GM21367 (cell line): ENCODE measurements around the gene LACTB.
"Not testable (repeated sequence)": the region's sequence is repeated elsewhere in the genome, so short reads cannot be mapped to it uniquely, and the experiment has no call there.

Experiments used
- ATAC-seq: cut with Tn5 transposase; IDR thresholded peaks from one replicate; pipeline ENCODE4 v1.9.1; 2021; ENCODE audit not compliant: unreplicated experiment

The LACTB gene

GRCh38 chr15:63089260-63090043 is 32.2 kb upstream of the LACTB start:
- ATAC-seq = no peak

- ATAC-seq = no peak
Observed at GRCh38 chr15:63090472-63090871, 31.2 kb upstream of the LACTB start.

DNA sequence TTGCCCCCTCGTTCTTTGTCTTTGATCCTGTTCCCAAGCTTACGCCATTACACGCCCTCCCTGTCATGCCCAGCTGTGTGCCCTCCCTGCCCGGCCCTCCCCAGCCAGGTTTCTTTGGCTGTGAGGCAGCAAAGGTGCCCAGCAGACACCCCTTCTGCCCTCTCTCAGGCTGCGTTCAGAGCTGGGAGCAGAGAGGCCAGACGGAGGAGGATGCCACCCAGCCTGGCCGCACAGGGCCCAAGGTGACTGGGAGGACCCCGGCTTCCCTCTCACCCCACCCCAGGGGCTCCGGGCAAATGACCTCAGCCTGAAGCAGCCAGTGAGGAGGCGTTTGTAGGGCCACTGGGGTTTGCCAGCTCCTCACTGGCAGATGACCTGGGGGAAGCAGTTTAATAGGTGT is 30.8 kb upstream of the LACTB start:
- no peak for ATAC-seq

- no peak for ATAC-seq
Observed at GRCh38 chr15:63091679-63092446, 29.8 kb upstream of the LACTB start.

GRCh38 chr15:63093486-63094205 is 28.0 kb upstream of the LACTB start:
- no peak for ATAC-seq

GRCh38 chr15:63094495-63094931 is 27.1 kb upstream of the LACTB start:
- no peak for ATAC-seq

GRCh38 chr15:63096178-63096577 is 25.5 kb upstream of the LACTB start:
- ATAC-seq = no peak

DNA sequence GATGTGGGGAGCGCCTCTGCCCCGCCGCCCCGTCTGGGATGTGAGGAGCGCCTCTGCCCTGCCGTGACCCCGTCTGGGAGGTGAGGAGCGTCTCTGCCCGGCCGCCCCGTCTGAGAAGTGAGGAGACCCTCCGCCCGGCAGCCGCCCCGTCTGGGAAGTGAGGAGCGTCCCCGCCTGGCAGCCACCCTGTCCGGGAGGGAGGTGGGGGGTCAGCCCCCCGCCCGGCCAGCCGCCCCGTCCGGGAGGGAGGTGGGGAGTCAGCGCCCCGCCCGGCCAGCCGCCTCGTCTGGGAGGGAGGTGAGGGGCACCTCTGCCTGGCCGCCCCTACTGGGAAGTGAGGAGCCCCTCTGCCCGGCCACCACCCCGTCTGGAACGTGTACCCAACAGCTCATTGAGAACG is 22.8 kb upstream of the LACTB start:
- ATAC-seq = not testable (repeated sequence)

DNA sequence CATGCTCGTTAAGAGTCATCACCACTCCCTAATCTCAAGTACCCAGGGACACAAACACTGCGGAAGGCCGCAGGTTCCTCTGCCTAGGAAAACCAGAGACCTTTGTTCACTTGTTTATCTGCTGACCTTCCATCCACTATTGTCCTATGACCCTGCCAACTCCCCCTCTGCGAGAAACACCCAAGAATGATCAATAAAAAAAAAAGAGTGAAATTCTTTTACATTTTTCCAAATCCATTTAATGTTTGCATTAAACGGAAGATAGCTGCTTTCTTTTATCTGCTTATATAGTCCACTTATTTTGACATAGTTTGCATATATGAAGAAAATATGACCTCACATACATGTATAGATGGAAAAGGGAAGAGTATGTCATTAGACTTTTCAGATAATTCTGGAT is 22.1 kb upstream of the LACTB start:
- ATAC-seq = not testable (repeated sequence)

GRCh38 chr15:63103416-63103815 is 18.2 kb upstream of the LACTB start:
- ATAC-seq = no peak

DNA sequence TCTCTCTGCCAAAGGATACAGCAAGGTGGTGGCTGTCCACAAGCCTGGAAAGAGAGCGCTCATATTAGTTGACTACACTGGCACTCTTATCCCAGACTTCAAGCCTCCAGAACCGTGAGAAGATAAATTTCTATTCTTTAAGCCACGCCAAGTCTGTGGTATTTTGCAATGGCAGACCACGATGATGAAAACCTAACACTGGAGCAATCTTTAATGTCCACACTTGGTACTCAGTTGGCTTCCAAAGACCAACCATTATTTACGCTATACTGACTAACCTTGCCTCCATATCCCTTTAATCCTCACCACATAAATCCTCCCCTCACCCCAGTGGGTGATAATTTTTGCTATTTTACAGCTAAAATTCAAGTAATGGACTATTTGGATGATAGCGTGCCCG is 16.9 kb upstream of the LACTB start:
- no peak for ATAC-seq

- not testable (repeated sequence) for ATAC-seq
Observed at GRCh38 chr15:63105354-63105753, 16.3 kb upstream of the LACTB start.

DNA sequence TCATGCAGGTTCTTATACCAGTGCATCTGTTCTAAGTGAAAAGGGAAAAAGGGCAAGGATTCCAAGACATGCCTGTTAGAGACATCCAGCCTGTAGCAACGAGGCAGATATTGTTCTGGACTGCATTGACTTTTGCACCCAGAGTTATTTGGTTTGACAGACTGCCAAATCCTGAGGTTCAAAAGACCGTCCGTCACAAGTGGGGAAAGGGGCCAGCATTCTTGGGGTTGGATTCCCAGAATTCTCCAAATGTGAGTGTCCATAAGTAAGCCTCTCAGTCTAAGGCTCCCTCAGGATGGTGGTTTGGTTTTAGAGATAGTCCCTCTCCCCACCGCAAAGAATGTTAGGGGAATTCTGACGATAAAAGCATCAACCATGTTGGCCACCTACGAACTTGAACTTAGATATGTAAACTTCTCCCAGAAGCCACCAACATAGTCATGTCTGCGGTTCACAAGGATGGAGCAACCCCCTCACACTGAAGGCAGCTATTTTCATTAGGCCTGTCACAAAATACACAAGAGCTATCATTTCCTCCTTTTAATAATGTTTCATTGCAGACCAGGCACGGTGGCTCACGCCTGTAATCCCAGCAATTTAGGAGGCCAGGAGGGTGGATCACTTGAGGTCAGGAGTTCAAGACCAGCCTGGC is 13.6 kb upstream of the LACTB start:
- ATAC-seq = no peak

- ATAC-seq = no peak
Observed at GRCh38 chr15:63109498-63109897, 12.2 kb upstream of the LACTB start.

DNA sequence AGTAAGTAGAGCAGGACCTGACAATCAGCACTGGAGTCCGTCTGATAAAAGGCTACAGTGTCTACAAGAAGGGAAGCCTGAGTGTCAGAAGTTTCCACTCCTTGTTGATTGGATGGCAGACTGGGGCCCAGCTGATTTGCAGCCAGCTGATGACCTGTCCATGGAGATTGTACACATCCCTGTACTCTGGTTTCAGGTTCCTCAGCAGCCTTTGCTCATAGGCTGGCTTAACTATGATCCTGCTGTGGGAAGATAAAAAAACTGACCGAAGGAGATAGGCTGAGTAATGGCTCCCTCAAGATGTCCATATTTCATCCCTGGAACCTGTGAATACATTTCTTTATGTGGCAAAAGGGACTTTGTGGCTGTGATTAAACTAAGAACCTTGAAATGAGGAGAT is 11.7 kb upstream of the LACTB start:
- ATAC-seq = no peak

- ATAC-seq = no peak
Observed at GRCh38 chr15:63110428-63111026, 11.1 kb upstream of the LACTB start.

DNA sequence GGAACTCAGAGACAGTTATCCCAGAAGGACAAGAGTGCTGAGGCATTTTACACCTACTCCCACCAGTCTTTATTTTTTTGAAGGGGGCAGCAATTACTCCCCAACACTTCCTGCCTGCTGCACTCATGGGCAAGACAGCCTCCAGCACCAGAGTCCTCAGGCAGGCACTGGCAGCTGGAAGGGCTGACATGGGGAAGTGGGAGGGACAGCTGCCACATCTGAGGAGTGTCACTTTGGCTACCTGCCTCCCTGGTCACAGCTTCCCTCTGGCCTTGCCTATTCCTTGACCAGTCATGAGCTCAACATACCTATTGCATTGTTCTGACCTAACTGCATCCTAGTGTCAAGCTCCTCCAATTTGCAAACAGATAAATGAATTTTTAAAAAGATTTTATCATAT is 10.2 kb upstream of the LACTB start:
- no peak for ATAC-seq

DNA sequence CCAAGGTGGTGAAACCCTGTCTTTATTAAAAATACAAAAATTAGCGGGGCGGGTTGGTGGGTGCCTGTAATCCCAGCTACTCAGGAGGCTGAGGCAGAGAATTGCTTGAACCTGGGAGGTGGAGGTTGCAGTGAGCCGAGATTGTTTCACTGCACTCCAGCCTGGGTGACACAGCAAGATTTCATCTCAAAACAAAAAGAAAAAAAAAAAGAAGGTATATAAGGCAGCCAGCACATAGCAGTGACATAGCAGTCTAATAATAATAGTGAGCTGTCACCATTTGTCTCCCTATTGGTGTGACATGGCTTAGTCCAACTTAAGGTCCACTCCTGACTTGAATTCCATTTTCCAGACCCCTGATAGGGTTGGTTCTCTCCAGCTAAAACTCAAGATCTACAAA is 8.8 kb upstream of the LACTB start:
- no peak for ATAC-seq

GRCh38 chr15:63114465-63114864 is 7.2 kb upstream of the LACTB start:
- no peak for ATAC-seq

DNA sequence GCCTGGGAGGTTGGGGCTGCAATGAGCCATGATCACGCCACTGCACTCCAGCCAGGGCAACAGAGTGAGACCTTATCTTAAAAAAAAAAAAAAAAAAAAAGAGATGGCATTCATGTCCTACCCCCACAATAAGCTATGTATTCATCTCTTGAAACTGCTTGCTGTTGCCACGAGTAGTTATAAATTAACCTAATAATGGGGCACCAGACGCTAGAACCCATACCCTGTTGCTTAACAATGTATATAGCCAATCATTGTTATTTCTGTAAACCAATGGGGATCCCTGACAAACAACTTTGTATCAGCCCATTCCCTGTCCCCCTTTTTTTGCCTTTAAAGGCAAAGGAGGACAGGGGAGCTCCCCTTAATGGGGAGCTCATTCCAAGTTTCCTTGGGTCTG is 2.8 kb upstream of the LACTB start:
- no peak for ATAC-seq
